PC-3 (cell line): Measurements from ENCODE around the gene WNT5B. TPM values are rescaled to one million over a fixed set of nuclear protein-coding genes. Genes with fewer than 3 reads are reported as not detected.
A peak's percentile ranks its signal among the peaks of the same experiment; 100 is the strongest.

ENCODE experiments used
- ATAC-seq: fragments of 200-7000 bp; cut with Tn5 transposase; 2 replicates; pipeline ENCODE4 v1.9.1; 2020; ENCODE audit warnings: mild to moderate bottlenecking, moderate library complexity
- BruUV-seq: library from RNA; stranded (reverse); fragments of 400-500 nt; replicated peaks from 2 replicates; lab custom pipeline; 2021; lab: Mats Ljungman, UMichigan
- CTCF ChIA-PET: fragments of 300-600 bp; sonication (Branson Sonifier 250); formaldehyde crosslinking; loops from one replicate; lab custom pipeline; 2022; ENCODE audit warnings: antibody characterized with exemption; lab: Charles Lee
- POLR2A ChIA-PET: fragments of 300-600 bp; sonication (Branson Sonifier 250); formaldehyde crosslinking; loops from one replicate; lab custom pipeline; 2022; ENCODE audit warnings: antibody characterized with exemption; ENCODE audit not compliant: unreplicated experiment; lab: Charles Lee
- DNase-seq: peaks from one replicate; pipeline ENCODE4 v3.0.0-alpha.2; 2015
- H2AFZ ChIP-seq: fragments of 300-600 bp; sonication (generic); 2 replicates; pipeline ENCODE4 v1.6.0; 2016; ENCODE audit warnings: antibody characterized with exemption, low read length
- H3F3A ChIP-seq: fragments of 300-600 bp; sonication (generic); one replicate; pipeline ENCODE4 v1.6.0; 2017; ENCODE audit warnings: antibody characterized with exemption, low read length, control low read depth, mild to moderate bottlenecking; ENCODE audit not compliant: unreplicated experiment
- H3K27ac ChIP-seq: fragments of 300-600 bp; sonication (generic); 2 replicates; pipeline ENCODE4 v1.5.1; 2016; ENCODE audit warnings: mild to moderate bottlenecking, low read length
- H3K27me3 ChIP-seq: fragments of 300-600 bp; sonication (generic); 2 replicates; pipeline ENCODE4 v1.6.1; 2016; ENCODE audit warnings: low read length, mixed read lengths
- H3K36me3 ChIP-seq: fragments of 300-600 bp; sonication (generic); 2 replicates; pipeline ENCODE4 v1.6.1; 2016; ENCODE audit warnings: low read depth, mixed run types, low read length, mixed read lengths
- H3K4me1 ChIP-seq: fragments of 300-600 bp; sonication (generic); 2 replicates; pipeline ENCODE4 v1.5.1; 2016; ENCODE audit warnings: low read length; ENCODE audit not compliant: insufficient read depth
- H3K4me2 ChIP-seq: fragments of 300-600 bp; sonication (generic); 2 replicates; pipeline ENCODE4 v1.6.0; 2016; ENCODE audit warnings: low read length
- H3K4me3 ChIP-seq: fragments of 300-600 bp; sonication (generic); 2 replicates; pipeline ENCODE4 v1.5.1; 2016; ENCODE audit warnings: mild to moderate bottlenecking, low read length, mixed read lengths
- H3K79me2 ChIP-seq: fragments of 300-600 bp; sonication (generic); 2 replicates; pipeline ENCODE4 v1.6.1; 2017; ENCODE audit warnings: low read length, mixed read lengths
- H3K9ac ChIP-seq: fragments of 300-600 bp; sonication (generic); 2 replicates; pipeline ENCODE4 v1.6.0; 2016; ENCODE audit warnings: mild to moderate bottlenecking, low read length
- H3K9me2 ChIP-seq: fragments of 300-600 bp; sonication (generic); replicated peaks from 2 replicates; pipeline ENCODE4 v1.6.1; 2016; ENCODE audit warnings: mixed run types, low read length, mixed read lengths
- H3K9me3 ChIP-seq: fragments of 300-600 bp; sonication (generic); 2 replicates; pipeline ENCODE4 v1.6.1; 2016; ENCODE audit warnings: low read length, mixed read lengths
- H4K20me1 ChIP-seq: fragments of 300-600 bp; sonication (generic); 2 replicates; pipeline ENCODE4 v1.6.1; 2016; ENCODE audit warnings: low read length, mixed read lengths
- EZH2 ChIP-seq: fragments of 300-600 bp; sonication (generic); IDR thresholded peaks from one replicate; pipeline ENCODE4 v1.6.1; 2017; ENCODE audit warnings: antibody characterized with exemption, mild to moderate bottlenecking, low read length; ENCODE audit not compliant: unreplicated experiment
- EZH2phosphoT487 ChIP-seq: fragments of 300-600 bp; sonication (generic); IDR thresholded peaks from 2 replicates; pipeline ENCODE4 v1.6.1; 2018; ENCODE audit warnings: mild to moderate bottlenecking, antibody characterized with exemption, low read length, borderline replicate concordance
- intact Hi-C: fragments of 100-400 bp; cut with micrococcal nuclease; formaldehyde crosslinking; loops from 2 replicates; pipeline ENCODE4 v1.9.0; 2023
- total RNA-seq: library from RNA; depleted of rRNA; stranded (reverse); fragments of >200 nt; gene quantifications from 2 replicates; pipeline ENCODE4 v1.2.3, GENCODE V29; 2014
- TF ChIP-seq, protein P1 (sequence below): fragments of 300-600 bp; sonication (generic); conservative IDR thresholded peaks from 2 replicates; pipeline ENCODE4 v1.5.1; 2017; ENCODE audit warnings: antibody characterized with exemption, low read depth, mild to moderate bottlenecking, low read length

Gene WNT5B
- total RNA-seq, 1 experiment from 2014 or later, result 2.2 TPM

- H3K27ac ChIP-seq, result no peak overlapping the region
- no peak overlapping the region for H3K9ac ChIP-seq
- ChIA-PET CTCF (no interaction called here), POLR2A (no interaction called here)
- peak overlapping the region; percentile 100 for H3K4me2 ChIP-seq
- ATAC-seq (no peak), DNase-seq (no peak)
- no peaks in the 10 kb centered on the region for H3K27me3 ChIP-seq
- no peak overlapping the region for H2AFZ ChIP-seq
- no peaks in the 10 kb centered on the region for H3F3A ChIP-seq
- H3K79me2 ChIP-seq, result peaks cover 66% of the 10 kb centered on the region
- H3K4me3 ChIP-seq, result peak overlapping the region; percentile 71
- intact Hi-C loops, result no loop called here
- H3K9me2 ChIP-seq, result no peaks in the 10 kb centered on the region
- H3K4me1 ChIP-seq, result peaks cover 47% of the 10 kb centered on the region
- BruUV-seq, result TSS peak; percentile 44
- H4K20me1 ChIP-seq, result peaks cover 30% of the 10 kb centered on the region
- no peaks in the 10 kb centered on the region for H3K36me3 ChIP-seq
- TF ChIP-seq EZH2phosphoT487 (no peak), EZH2 (no peak)
- TF ChIP-seq, protein P1, sequence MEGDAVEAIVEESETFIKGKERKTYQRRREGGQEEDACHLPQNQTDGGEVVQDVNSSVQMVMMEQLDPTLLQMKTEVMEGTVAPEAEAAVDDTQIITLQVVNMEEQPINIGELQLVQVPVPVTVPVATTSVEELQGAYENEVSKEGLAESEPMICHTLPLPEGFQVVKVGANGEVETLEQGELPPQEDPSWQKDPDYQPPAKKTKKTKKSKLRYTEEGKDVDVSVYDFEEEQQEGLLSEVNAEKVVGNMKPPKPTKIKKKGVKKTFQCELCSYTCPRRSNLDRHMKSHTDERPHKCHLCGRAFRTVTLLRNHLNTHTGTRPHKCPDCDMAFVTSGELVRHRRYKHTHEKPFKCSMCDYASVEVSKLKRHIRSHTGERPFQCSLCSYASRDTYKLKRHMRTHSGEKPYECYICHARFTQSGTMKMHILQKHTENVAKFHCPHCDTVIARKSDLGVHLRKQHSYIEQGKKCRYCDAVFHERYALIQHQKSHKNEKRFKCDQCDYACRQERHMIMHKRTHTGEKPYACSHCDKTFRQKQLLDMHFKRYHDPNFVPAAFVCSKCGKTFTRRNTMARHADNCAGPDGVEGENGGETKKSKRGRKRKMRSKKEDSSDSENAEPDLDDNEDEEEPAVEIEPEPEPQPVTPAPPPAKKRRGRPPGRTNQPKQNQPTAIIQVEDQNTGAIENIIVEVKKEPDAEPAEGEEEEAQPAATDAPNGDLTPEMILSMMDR, result no peak
- H3K9me3 ChIP-seq, result no peaks in the 10 kb centered on the region
Observed at GRCh38 chr12:1591543-1591942, 37.5 kb upstream of the WNT5B start.

DNA sequence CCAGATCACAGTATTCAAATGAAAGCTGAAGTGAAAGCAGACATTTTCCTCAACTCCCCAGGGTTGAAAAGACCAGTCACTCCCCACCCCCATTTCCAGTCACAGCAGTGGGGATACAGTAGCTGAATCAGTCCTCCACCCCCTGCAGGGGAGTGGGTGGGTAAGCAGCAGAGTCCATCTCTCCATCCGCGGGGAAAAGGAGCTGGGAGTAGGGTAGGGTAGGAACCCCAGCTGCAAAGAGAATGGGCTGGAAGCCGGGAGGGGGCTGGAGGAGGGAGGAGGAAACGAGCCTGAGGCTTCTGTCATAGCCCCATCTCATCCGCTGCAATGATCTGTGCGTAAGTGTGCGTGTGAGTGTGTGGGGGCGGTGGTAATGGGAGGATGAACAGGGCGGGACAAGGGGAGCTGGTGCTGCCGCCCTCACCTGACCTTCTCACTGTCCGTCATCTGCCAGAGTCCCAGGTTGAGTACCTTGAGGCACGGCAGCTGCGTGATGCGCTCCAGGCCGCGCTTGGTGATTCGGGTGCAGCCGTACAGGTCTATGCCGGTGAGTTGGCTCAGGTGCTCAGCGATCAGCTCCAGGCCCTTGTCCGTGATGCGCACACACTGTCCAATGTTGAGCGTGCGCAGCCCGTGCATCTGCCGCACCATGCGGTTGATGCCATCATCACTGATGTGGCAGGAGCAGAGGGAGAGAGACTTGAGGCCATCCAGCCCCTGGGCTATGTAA is 36.4 kb upstream of the WNT5B start:
- TF ChIP-seq EZH2phosphoT487 (no peak), EZH2 (no peak)
- TF ChIP-seq, protein P1, result no peak
- Histone ChIP-seq H3K4me2 (peak overlapping the region; percentile 100), H3K27ac (0 out of 2 replicates have a peak overlapping the region, but pooled peaks have one; percentile 11), H3K4me3 (peak overlapping the region; percentile 94), H3K79me2 (peaks cover 62% of the 10 kb centered on the region), H3K9me3 (no peaks in the 10 kb centered on the region), H2AFZ (peak overlapping the region; percentile 67), H3K4me1 (peaks cover 46% of the 10 kb centered on the region), H3F3A (no peaks in the 10 kb centered on the region), H3K27me3 (no peaks in the 10 kb centered on the region), H3K36me3 (no peaks in the 10 kb centered on the region), H4K20me1 (peaks cover 30% of the 10 kb centered on the region), H3K9ac (peak overlapping the region; percentile 45), H3K9me2 (no peaks in the 10 kb centered on the region)
- ChIA-PET CTCF (interaction anchor here (0.7 to 0.8 kb wide), 2 partner anchors 13 to 53 kb away, joined by 3 read pairs; no protein-coding TSS in a partner anchor), POLR2A (no interaction called here)
- DNase-seq (peak; percentile 50), ATAC-seq (peak; percentile 18)
- BruUV-seq, result no TSS peak
- intact Hi-C loops, result no loop called here
